ENCODE measurements around the gene UBE2K. TPM values are rescaled to one million over a fixed set of nuclear protein-coding genes. Genes with fewer than 3 reads are reported as not detected.

UBE2K gene
- total and polyA plus RNA-seq, 10 of the 15 experiments (the other 5 are each of a cell fraction or from before 2014, with no cell fraction given) = 17.0 to 141 (median 75.5) TPM

DNA sequence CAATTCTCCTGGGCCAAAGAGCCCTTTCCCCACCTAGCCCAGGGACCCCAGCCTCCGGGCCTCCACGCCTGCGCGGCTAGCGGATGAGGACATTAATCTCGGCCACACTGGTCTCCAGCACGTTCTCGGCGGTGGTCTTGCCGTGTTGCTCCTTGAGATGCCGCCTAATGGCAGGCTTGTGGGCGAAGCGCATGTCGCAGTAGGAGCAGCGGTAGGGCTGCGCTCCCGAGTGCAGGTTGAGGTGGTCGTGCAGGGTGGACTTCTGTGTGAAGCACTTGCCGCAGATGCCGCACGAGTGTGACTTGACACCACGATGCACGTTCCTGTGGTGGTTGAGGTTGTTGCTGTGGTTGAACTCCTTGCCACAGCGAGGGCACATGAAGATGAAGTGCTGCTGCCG lies 72.1 kb downstream of the UBE2K start:
- Histone ChIP-seq H3K4me1 (ENCODE audit: control insufficient read depth, insufficient read depth, low read length) (no peaks in the 10 kb centered on the region; the same call in 1 of the 2 replicates), H3K36me3 (ENCODE audit: control insufficient read depth in 2 of 2, insufficient read depth in 2 of 2, low read length in 1 of 2) (peaks cover 13 to 21% of the 10 kb centered on the region in 2 experiments), H3K27me3 (replicated peaks in 1 of 2; ENCODE audit: control insufficient read depth in 2 of 2, insufficient read depth in 2 of 2, low read length in 1 of 2) (no peaks in the 10 kb centered on the region), H3K79me2 (ENCODE audit: control insufficient read depth, insufficient read depth, low read length) (no peaks in the 10 kb centered on the region; the same call in 1 of the 2 replicates), H3K4me3 (no peak overlapping the region), H3K9ac (ENCODE audit: control insufficient read depth, insufficient read depth, low read length) (no peak overlapping the region), H2AFZ (ENCODE audit: control insufficient read depth, low read depth, low read length) (no peak overlapping the region), H4K20me1 (ENCODE audit: control insufficient read depth, insufficient read depth) (no peaks in the 10 kb centered on the region), H3K9me3 (replicated peaks; ENCODE audit: control insufficient read depth, insufficient read depth, low read length) (no peaks in the 10 kb centered on the region), H3K27ac (ENCODE audit: control insufficient read depth, insufficient read depth) (no peak overlapping the region), H3K4me2 (ENCODE audit: control insufficient read depth, insufficient read depth) (no peak overlapping the region)
- ChIA-PET RAD21 (ENCODE audit: unreplicated experiment) (no interaction called here), CTCF (no interaction called here), SMC1A (ENCODE audit: uncharacterized antibody, unreplicated experiment) (no interaction called here), POLR2A (no interaction called here)
- ATAC-seq = no peak
- TF ChIP-seq NRF1 (conservative IDR thresholded peaks at IDR 0.05; ENCODE audit: low read depth, low read length) = no peak
- TF ChIP-seq POLR2A (IDR thresholded peaks at IDR 0.05; ENCODE audit: low read depth, low read length) = peak; percentile 12; the same call in 1 of the 2 replicates
- no peak for TF ChIP-seq CBX5 (IDR thresholded peaks at IDR 0.05; ENCODE audit: low read depth)
- TF ChIP-seq, protein P1, sequence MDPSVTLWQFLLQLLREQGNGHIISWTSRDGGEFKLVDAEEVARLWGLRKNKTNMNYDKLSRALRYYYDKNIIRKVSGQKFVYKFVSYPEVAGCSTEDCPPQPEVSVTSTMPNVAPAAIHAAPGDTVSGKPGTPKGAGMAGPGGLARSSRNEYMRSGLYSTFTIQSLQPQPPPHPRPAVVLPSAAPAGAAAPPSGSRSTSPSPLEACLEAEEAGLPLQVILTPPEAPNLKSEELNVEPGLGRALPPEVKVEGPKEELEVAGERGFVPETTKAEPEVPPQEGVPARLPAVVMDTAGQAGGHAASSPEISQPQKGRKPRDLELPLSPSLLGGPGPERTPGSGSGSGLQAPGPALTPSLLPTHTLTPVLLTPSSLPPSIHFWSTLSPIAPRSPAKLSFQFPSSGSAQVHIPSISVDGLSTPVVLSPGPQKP (IDR thresholded peaks at IDR 0.05; ENCODE audit: low read depth, low read length) = no peak
- intact Hi-C loops (cut with micrococcal nuclease; ENCODE audit: unreplicated experiment) = no loop called here
- WGBS (ENCODE audit: insufficient coverage, insufficient replicate concordance, low lambda C conversion rate, missing lambda C conversion rate) = 98% methylated on average over 25 of the region's 25 CpGs
- in situ Hi-C loops (cut with MboI) = no loop called here
- no peak for DNase-seq (ENCODE audit: low read depth, low spot score)
- no peak for FAIRE-seq
- no TSS peak for BruUV-seq (replicated peaks)

DNA sequence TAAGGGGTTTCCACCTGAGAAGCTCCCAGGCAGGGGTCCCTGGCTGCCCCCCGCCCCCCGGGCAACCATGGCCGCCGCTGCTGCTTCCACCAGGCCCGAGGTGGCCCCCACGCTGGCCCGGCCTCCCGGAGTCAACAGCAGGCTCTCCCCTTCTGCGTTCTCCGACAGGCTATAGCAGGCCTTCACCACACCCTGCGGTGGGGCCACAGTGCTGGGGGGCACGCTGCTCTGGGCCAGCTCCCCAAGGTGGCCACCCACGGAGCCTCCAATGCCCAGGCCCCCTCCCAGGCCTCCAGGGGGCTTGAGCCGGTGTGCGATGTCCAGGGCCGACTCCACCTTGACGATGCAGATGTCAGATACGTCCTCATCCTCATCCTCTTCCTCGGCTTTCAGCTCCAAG lies 72.5 kb downstream of the UBE2K start:
- intact Hi-C loops (cut with micrococcal nuclease; ENCODE audit: unreplicated experiment) (no loop called here), in situ Hi-C loops (cut with MboI) (no loop called here)
- H4K20me1 ChIP-seq (ENCODE audit: control insufficient read depth, insufficient read depth) = no peaks in the 10 kb centered on the region
- no peak overlapping the region for H3K4me2 ChIP-seq (ENCODE audit: control insufficient read depth, insufficient read depth)
- H2AFZ ChIP-seq (ENCODE audit: control insufficient read depth, low read depth, low read length) = no peak overlapping the region
- no peak for FAIRE-seq
- ChIA-PET SMC1A (ENCODE audit: uncharacterized antibody, unreplicated experiment) (no interaction called here), CTCF (no interaction called here), POLR2A (no interaction called here), RAD21 (ENCODE audit: unreplicated experiment) (no interaction called here)
- H3K9ac ChIP-seq (ENCODE audit: control insufficient read depth, insufficient read depth, low read length) = no peak overlapping the region
- peaks cover 13 to 22% of the 10 kb centered on the region in 2 experiments for H3K36me3 ChIP-seq (ENCODE audit: control insufficient read depth in 2 of 2, insufficient read depth in 2 of 2, low read length in 1 of 2)
- no peak overlapping the region for H3K4me3 ChIP-seq
- no peak overlapping the region for H3K27ac ChIP-seq (ENCODE audit: control insufficient read depth, insufficient read depth)
- no TSS peak for BruUV-seq (replicated peaks)
- 94% methylated on average over 19 of the region's 19 CpGs for WGBS (ENCODE audit: insufficient coverage, insufficient replicate concordance, low lambda C conversion rate, missing lambda C conversion rate)
- peak; percentile 37 for TF ChIP-seq POLR2A (IDR thresholded peaks at IDR 0.05; ENCODE audit: low read depth, low read length)
- TF ChIP-seq, protein P2, sequence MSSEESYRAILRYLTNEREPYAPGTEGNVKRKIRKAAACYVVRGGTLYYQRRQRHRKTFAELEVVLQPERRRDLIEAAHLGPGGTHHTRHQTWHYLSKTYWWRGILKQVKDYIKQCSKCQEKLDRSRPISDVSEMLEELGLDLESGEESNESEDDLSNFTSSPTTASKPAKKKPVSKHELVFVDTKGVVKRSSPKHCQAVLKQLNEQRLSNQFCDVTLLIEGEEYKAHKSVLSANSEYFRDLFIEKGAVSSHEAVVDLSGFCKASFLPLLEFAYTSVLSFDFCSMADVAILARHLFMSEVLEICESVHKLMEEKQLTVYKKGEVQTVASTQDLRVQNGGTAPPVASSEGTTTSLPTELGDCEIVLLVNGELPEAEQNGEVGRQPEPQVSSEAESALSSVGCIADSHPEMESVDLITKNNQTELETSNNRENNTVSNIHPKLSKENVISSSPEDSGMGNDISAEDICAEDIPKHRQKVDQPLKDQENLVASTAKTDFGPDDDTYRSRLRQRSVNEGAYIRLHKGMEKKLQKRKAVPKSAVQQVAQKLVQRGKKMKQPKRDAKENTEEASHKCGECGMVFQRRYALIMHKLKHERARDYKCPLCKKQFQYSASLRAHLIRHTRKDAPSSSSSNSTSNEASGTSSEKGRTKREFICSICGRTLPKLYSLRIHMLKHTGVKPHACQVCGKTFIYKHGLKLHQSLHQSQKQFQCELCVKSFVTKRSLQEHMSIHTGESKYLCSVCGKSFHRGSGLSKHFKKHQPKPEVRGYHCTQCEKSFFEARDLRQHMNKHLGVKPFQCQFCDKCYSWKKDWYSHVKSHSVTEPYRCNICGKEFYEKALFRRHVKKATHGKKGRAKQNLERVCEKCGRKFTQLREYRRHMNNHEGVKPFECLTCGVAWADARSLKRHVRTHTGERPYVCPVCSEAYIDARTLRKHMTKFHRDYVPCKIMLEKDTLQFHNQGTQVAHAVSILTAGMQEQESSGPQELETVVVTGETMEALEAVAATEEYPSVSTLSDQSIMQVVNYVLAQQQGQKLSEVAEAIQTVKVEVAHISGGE (CRISPR knock-in tag; IDR thresholded peaks at IDR 0.05) = no peak
- no peaks in the 10 kb centered on the region for H3K4me1 ChIP-seq (ENCODE audit: control insufficient read depth, insufficient read depth, low read length)
- no peaks in the 10 kb centered on the region for H3K27me3 ChIP-seq (replicated peaks in 1 of 2; ENCODE audit: control insufficient read depth in 2 of 2, insufficient read depth in 2 of 2, low read length in 1 of 2)
- no peak for ATAC-seq
- no peaks in the 10 kb centered on the region; the same call in 1 of the 2 replicates for H3K79me2 ChIP-seq (ENCODE audit: control insufficient read depth, insufficient read depth, low read length)
- H3K9me3 ChIP-seq (replicated peaks; ENCODE audit: control insufficient read depth, insufficient read depth, low read length) = no peaks in the 10 kb centered on the region
- no peak for DNase-seq (ENCODE audit: low read depth, low spot score)
